K562 (cell line): Measurements from ENCODE around the gene ADCY4. TPM values are rescaled to one million over a fixed set of nuclear protein-coding genes. Genes with fewer than 3 reads are reported as not detected.

Experiments
- ATAC-seq: fragments of 200-7000 bp; cut with Tn5 transposase; 3 replicates; pipeline ENCODE4 v1.9.1; 2020; ENCODE audit warnings: moderate library complexity
- BruUV-seq: library from RNA; stranded (reverse); fragments of 400-500 nt; replicated peaks from 2 replicates; lab custom pipeline; 2021; lab: Mats Ljungman, UMichigan
- CTCF ChIA-PET: fragments of 300-600 bp; formaldehyde crosslinking; extraction: SDS; loops from one replicate; lab custom pipeline; 2021; ENCODE audit warnings: low intra/inter-chr PET ratio; lab: Yijun Ruan, JAX
- POLR2A ChIA-PET: fragments of 300-600, 350-650 bp; sonication (Branson Sonifier 250); formaldehyde crosslinking; extraction: SDS; loops from one replicate; lab custom pipeline; 2021; ENCODE audit warnings: antibody characterized with exemption, inconsistent platforms; lab: Yijun Ruan, JAX
- DNase-seq, 4 experiments: peaks; one replicate each; pipeline versions ENCODE4 v3.0.0 to v3.0.0-alpha.2; 2011 to 2018; ENCODE audit warnings: low spot score in 3 of 4, mixed read lengths in 3 of 4; ENCODE audit errors: extremely low read depth in 1 of 4
- FAIRE-seq: peaks from 2 replicates; lab custom pipeline; 2011; peaks lifted over from hg19 to GRCh38; lab: Jason Lieb, UNC
- H2AFZ ChIP-seq: 2 replicates; pipeline ENCODE4 v1.6.0; 2011; ENCODE audit warnings: low read depth, low read length, control low read depth, inconsistent platforms
- H3K27ac ChIP-seq: fragments of 200-600 bp; 3 replicates; pipeline ENCODE4 v1.8.0; 2011; ENCODE audit warnings: low read depth, mild to moderate bottlenecking, control low read depth, inconsistent platforms, low read length, moderate library complexity, mixed read lengths; ENCODE audit errors: extremely low read depth
- H3K27me3 ChIP-seq, 2 experiments: fragments of 300-600 bp in 1 of 2; 2 replicates in 1 of 2; 3 replicates in 1 of 2; pipeline versions ENCODE4 v1.6.0 to v1.8.0; 2011; ENCODE audit warnings: inconsistent platforms in 2 of 2, low read length in 2 of 2, mild to moderate bottlenecking in 1 of 2, mixed read lengths in 1 of 2, moderate library complexity in 1 of 2; ENCODE audit not compliant: control insufficient read depth in 2 of 2, insufficient read depth in 2 of 2
- H3K36me3 ChIP-seq: fragments of 300-600 bp; 3 replicates; pipeline ENCODE4 v1.8.0; 2011; ENCODE audit warnings: mild to moderate bottlenecking, low read length, inconsistent platforms; ENCODE audit not compliant: control insufficient read depth, insufficient read depth
- H3K4me1 ChIP-seq, 2 experiments: fragments of 200-600 bp in 1 of 2; replicated peaks in 1 of 2; 2 replicates in 1 of 2; 3 replicates in 1 of 2; pipeline versions ENCODE4 v1.5.1 to v1.8.0; 2011; ENCODE audit warnings: inconsistent platforms in 2 of 2, low read length in 2 of 2, mild to moderate bottlenecking in 1 of 2, mixed read lengths in 1 of 2, moderate library complexity in 1 of 2; ENCODE audit not compliant: control insufficient read depth in 2 of 2, insufficient read depth in 2 of 2
- H3K4me2 ChIP-seq: 2 replicates; pipeline ENCODE4 v1.6.1; 2011; ENCODE audit warnings: low read length, control low read depth, inconsistent platforms, mixed read lengths; ENCODE audit not compliant: insufficient read depth
- H3K4me3 ChIP-seq: fragments of 200-600 bp; sonication (generic), shearing (Covaris generic); 2 replicates; pipeline ENCODE4 v1.5.1; 2016; ENCODE audit warnings: control low read depth, inconsistent platforms
- H3K79me2 ChIP-seq: fragments of 200-600 bp; 3 replicates; pipeline ENCODE4 v1.8.0; 2011; ENCODE audit warnings: low read length, inconsistent platforms; ENCODE audit not compliant: control insufficient read depth, insufficient read depth
- H3K9ac ChIP-seq, 2 experiments: 2 replicates each; pipeline versions ENCODE4 v1.6.0 to v1.6.1; 2011; ENCODE audit warnings: low read depth in 2 of 2, low read length in 2 of 2, control low read depth in 1 of 2, inconsistent platforms in 1 of 2, mild to moderate bottlenecking in 1 of 2, mixed read lengths in 1 of 2; ENCODE audit not compliant: insufficient read depth in 1 of 2
- H3K9me1 ChIP-seq: one replicate; pipeline ENCODE4 v1.6.0; 2011; ENCODE audit warnings: inconsistent platforms, mild to moderate bottlenecking, low read length, moderate library complexity; ENCODE audit not compliant: control insufficient read depth, insufficient read depth
- H3K9me3 ChIP-seq: replicated peaks from 2 replicates; pipeline ENCODE4 v1.5.1; 2011; ENCODE audit warnings: low read depth, low read length, inconsistent platforms; ENCODE audit not compliant: control insufficient read depth, insufficient read depth
- H4K20me1 ChIP-seq: replicated peaks from 2 replicates; pipeline ENCODE4 v1.6.1; 2011; ENCODE audit warnings: low read length, inconsistent platforms, mixed read lengths; ENCODE audit not compliant: control insufficient read depth, insufficient read depth
- CBX8 ChIP-seq: fragments of 200-600 bp; sonication (generic); IDR thresholded peaks from 2 replicates; pipeline ENCODE4 v1.6.1; 2012; ENCODE audit warnings: borderline replicate concordance, mixed run types, low read depth, mild to moderate bottlenecking, moderate library complexity, mixed read lengths, low read length, control low read depth, inconsistent platforms; ENCODE audit not compliant: poor library complexity, severe bottlenecking; ENCODE audit errors: extremely low read depth
- ELF1 ChIP-seq: fragments of 200-800 bp; sonication (Bioruptor generic); IDR thresholded peaks from 2 replicates; pipeline ENCODE4 v1.6.1; 2016; ENCODE audit warnings: missing genetic modification characterization, missing compliant biosample characterization
- ETV5 ChIP-seq: sonication (generic); formaldehyde crosslinking; IDR thresholded peaks from 2 replicates; pipeline ENCODE4 v1.4.0; 2020; ENCODE audit warnings: low read depth, mild to moderate bottlenecking, missing genetic modification reagents
- NRF1 ChIP-seq, 2 experiments: fragments of 450-650 bp; IDR thresholded peaks in 1 of 2; conservative IDR thresholded peaks in 1 of 2; 2 replicates each; pipeline ENCODE4 v1.6.1; 2014; ENCODE audit warnings: mild to moderate bottlenecking in 2 of 2
- SIX5 ChIP-seq, 2 experiments: IDR thresholded peaks; 2 replicates each; pipeline ENCODE4 v1.6.1; 2011; ENCODE audit warnings: low read length in 2 of 2, borderline replicate concordance in 1 of 2, low read depth in 1 of 2, mild to moderate bottlenecking in 1 of 2, moderate library complexity in 1 of 2; ENCODE audit not compliant: insufficient read depth in 1 of 2
- SMAD3 ChIP-seq: fragments of 450-650 bp; formaldehyde crosslinking; conservative IDR thresholded peaks from 2 replicates; pipeline ENCODE4 v1.4.0; 2020; ENCODE audit warnings: mild to moderate bottlenecking
- ZBTB17 ChIP-seq: fragments of 450-650 bp; formaldehyde crosslinking; IDR thresholded peaks from 2 replicates; pipeline ENCODE4 v1.4.0; 2020; ENCODE audit warnings: mild to moderate bottlenecking
- ZNF134 ChIP-seq: fragments of 250-450 bp; sonication (Bioruptor Pico); conservative IDR thresholded peaks from 2 replicates; pipeline ENCODE4 v1.4.0; 2020
- WGBS: fragments of 100-300 bp; shearing (Covaris generic); methylation state at CpG from one replicate; pipeline ENCODE4 v1.1.6; 2016; ENCODE audit warnings: low coverage, mixed read lengths; ENCODE audit not compliant: insufficient coverage; ENCODE audit errors: missing lambda C conversion rate; 5-methylcytosine and 5-hydroxymethylcytosine counted together
- in situ Hi-C: fragments of 300-500 bp; cut with MboI; formaldehyde crosslinking; loops from 4 replicates; pipeline ENCODE4 v1.15.0; 2018; ENCODE audit warnings: inconsistent platforms, mixed read lengths
- intact Hi-C: fragments of 100-400 bp; cut with micrococcal nuclease; formaldehyde crosslinking; loops from 2 replicates; pipeline ENCODE4 v1.14.2; 2022
- polyA plus RNA-seq, 8 experiments: library from polyadenylated mRNA; depleted of rRNA in 4 of 8; stranded (reverse) in 5 of 8; unstranded in 3 of 8; fragments of >200 nt; fragmentation: Nextera tagmentation in 2 of 8; fragmentation: Illumina TruSeq in 1 of 8; extraction: Ambion mirVana in 2 of 8; extraction: Trizol in 1 of 8; gene quantifications; 2 replicates each; pipeline versions ENCODE4 v1.2.1 to v1.2.3, GENCODE V29; 2011 to 2014; ENCODE audit warnings: inconsistent platforms in 1 of 8, missing spikeins in 1 of 8
- total RNA-seq, 7 experiments: library from RNA; depleted of rRNA in 6 of 7; stranded (reverse); fragments of >200 nt in 6 of 7; fragmentation: Illumina TruSeq in 2 of 7; extraction: Trizol in 2 of 7; gene quantifications; 2 replicates each; pipeline versions ENCODE4 v1.2.1 to v1.2.3, GENCODE V29; 2011 to 2021; ENCODE audit warnings: low replicate concordance in 1 of 7
- TF ChIP-seq, protein P1 (sequence below): fragments of 250-450 bp; sonication (Bioruptor Pico); IDR thresholded peaks from 2 replicates; pipeline ENCODE4 v1.6.1; 2021; ENCODE audit warnings: mild to moderate bottlenecking
- TF ChIP-seq, protein P2 (sequence below): fragments of 450-650 bp; IDR thresholded peaks from 2 replicates; pipeline ENCODE4 v1.6.1; 2017; ENCODE audit warnings: antibody characterized with exemption
- TF ChIP-seq, protein P3 (sequence below): fragments of 250-450 bp; sonication (Bioruptor Pico); IDR thresholded peaks from 2 replicates; pipeline ENCODE4 v1.5.0; 2021; ENCODE audit warnings: mild to moderate bottlenecking, borderline replicate concordance

Gene ADCY4
- total and polyA plus RNA-seq, 9 of the 15 experiments (the other 6 are each of a cell fraction or from before 2014, with no cell fraction given) = 0.04 to 0.31 (median 0.15) TPM; not detected in 2

DNA sequence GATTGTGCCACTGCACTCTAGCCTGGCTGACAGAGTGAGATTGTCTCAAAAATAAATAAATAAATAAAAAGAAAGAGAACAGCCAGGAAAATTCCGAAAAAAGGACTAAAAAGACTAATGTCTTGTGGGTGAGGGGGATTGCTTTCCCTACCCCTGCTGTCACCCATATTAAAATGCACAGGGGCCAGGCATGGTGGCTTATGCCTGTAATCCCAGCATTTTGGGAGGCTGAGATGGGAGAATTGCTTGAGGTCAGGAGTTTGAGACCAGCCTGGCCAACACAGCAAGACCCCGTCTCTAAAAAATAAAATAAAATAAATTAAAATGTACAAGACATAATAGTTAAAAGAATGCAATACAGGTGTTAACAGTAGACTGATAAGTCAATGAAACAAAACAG, 41.3 kb downstream of the ADCY4 start:
- H3K36me3 ChIP-seq = peaks cover 40% of the 10 kb centered on the region
- no peak overlapping the region for H3K9ac ChIP-seq
- DNase-seq = no peak
- H3K9me1 ChIP-seq = peaks cover 3% of the 10 kb centered on the region
- ChIA-PET POLR2A (interaction anchor here (0.7 to 0.8 kb wide), 2 partner anchors 23 to 51 kb away, joined by 3 to 4 read pairs; no protein-coding TSS in a partner anchor), CTCF (no interaction called here)
- in situ Hi-C loops (loop anchor here (10.0 kb wide), 1 partner anchor 279 kb away; no protein-coding TSS in a partner anchor), intact Hi-C loops (no loop called here)
- ATAC-seq = no peak
- peaks cover 2 to 9% of the 10 kb centered on the region in 2 experiments; a peak in 3 of 5 replicates for H3K4me1 ChIP-seq
- BruUV-seq = no TSS peak
- H2AFZ ChIP-seq = no peak overlapping the region
- H3K9me3 ChIP-seq = no peaks in the 10 kb centered on the region
- no peaks in the 10 kb centered on the region for H3K79me2 ChIP-seq
- FAIRE-seq = no peak
- H3K27ac ChIP-seq = no peak overlapping the region
- TF ChIP-seq NRF1 (conservative IDR thresholded peaks at IDR 0.05 in 1 of 2, IDR thresholded peaks at IDR 0.05 in 1 of 2) = no peak
- TF ChIP-seq ZNF134 (CRISPR knock-in tag) = no peak
- TF ChIP-seq SIX5 (IDR thresholded peaks at IDR 0.05; ENCODE audit: borderline replicate concordance in 1 of 2, insufficient read depth in 1 of 2, low read depth in 1 of 2, low read length in 2 of 2) = no peak
- no peak for TF ChIP-seq ELF1 (tag)
- TF ChIP-seq, protein P1, sequence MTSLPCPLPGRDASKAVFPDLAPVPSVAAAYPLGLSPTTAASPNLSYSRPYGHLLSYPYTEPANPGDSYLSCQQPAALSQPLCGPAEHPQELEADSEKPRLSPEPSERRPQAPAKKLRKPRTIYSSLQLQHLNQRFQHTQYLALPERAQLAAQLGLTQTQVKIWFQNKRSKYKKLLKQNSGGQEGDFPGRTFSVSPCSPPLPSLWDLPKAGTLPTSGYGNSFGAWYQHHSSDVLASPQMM = no peak
- TF ChIP-seq ZBTB17 (CRISPR knock-in tag) = no peak
- TF ChIP-seq, protein P2, sequence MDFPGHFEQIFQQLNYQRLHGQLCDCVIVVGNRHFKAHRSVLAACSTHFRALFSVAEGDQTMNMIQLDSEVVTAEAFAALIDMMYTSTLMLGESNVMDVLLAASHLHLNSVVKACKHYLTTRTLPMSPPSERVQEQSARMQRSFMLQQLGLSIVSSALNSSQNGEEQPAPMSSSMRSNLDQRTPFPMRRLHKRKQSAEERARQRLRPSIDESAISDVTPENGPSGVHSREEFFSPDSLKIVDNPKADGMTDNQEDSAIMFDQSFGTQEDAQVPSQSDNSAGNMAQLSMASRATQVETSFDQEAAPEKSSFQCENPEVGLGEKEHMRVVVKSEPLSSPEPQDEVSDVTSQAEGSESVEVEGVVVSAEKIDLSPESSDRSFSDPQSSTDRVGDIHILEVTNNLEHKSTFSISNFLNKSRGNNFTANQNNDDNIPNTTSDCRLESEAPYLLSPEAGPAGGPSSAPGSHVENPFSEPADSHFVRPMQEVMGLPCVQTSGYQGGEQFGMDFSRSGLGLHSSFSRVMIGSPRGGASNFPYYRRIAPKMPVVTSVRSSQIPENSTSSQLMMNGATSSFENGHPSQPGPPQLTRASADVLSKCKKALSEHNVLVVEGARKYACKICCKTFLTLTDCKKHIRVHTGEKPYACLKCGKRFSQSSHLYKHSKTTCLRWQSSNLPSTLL = no peak
- TF ChIP-seq, protein P3, sequence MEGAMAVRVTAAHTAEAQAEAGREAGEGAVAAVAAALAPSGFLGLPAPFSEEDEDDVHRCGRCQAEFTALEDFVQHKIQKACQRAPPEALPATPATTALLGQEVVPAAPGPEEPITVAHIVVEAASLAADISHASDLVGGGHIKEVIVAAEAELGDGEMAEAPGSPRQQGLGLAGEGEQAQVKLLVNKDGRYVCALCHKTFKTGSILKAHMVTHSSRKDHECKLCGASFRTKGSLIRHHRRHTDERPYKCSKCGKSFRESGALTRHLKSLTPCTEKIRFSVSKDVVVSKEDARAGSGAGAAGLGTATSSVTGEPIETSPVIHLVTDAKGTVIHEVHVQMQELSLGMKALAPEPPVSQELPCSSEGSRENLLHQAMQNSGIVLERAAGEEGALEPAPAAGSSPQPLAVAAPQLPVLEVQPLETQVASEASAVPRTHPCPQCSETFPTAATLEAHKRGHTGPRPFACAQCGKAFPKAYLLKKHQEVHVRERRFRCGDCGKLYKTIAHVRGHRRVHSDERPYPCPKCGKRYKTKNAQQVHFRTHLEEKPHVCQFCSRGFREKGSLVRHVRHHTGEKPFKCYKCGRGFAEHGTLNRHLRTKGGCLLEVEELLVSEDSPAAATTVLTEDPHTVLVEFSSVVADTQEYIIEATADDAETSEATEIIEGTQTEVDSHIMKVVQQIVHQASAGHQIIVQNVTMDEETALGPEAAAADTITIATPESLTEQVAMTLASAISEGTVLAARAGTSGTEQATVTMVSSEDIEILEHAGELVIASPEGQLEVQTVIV (CRISPR knock-in tag) = no peak
- TF ChIP-seq CBX8 = no peak
- TF ChIP-seq ETV5 (CRISPR knock-in tag) = no peak
- no peak for TF ChIP-seq SMAD3 (CRISPR knock-in tag)
- no peak overlapping the region for H3K4me3 ChIP-seq
- no peaks in the 10 kb centered on the region for H4K20me1 ChIP-seq
- no peaks in the 10 kb centered on the region for H3K27me3 ChIP-seq
- H3K4me2 ChIP-seq = no peak overlapping the region
- 80% methylated on average over 1 of the region's 2 CpGs for WGBS
